CD4-positive, alpha-beta T cell (primary cell): ENCODE data around the gene GON7. TPM values are rescaled to one million over a fixed set of nuclear protein-coding genes. Genes with fewer than 3 reads are reported as not detected.

ENCODE experiments used
- ATAC-seq: fragments of 200-7000 bp; cut with Tn5 transposase; one replicate; pipeline ENCODE4 v1.10.0; 2022; ENCODE audit warnings: mild to moderate bottlenecking; ENCODE audit not compliant: poor library complexity
- CTCF ChIA-PET: fragments of 350-600 bp; sonication (Branson Sonifier 250); formaldehyde crosslinking; loops from one replicate; lab custom pipeline; 2021; ENCODE audit warnings: antibody characterized with exemption, inconsistent platforms; lab: Charles Lee
- POLR2A ChIA-PET: fragments of 350-600 bp; sonication (Branson Sonifier 250); formaldehyde crosslinking; loops from one replicate; lab custom pipeline; 2021; ENCODE audit warnings: antibody characterized with exemption, inconsistent platforms; lab: Charles Lee
- DNase-seq, 14 experiments: peaks; one replicate each; pipeline ENCODE4 v3.0.0-alpha.2; 2013 to 2020; ENCODE audit warnings: mixed read lengths in 2 of 14
- H3K27ac ChIP-seq, 2 donors: one replicate each; pipeline versions ENCODE4 v1.5.1 to v1.7.0; 2013; ENCODE audit warnings: low read length in 2 of 2, low read depth in 1 of 2, mild to moderate bottlenecking in 1 of 2
- H3K27me3 ChIP-seq, 2 experiments: 1 replicate in 1 of 2; 2 replicates in 1 of 2; pipeline versions ENCODE4 v1.6.1 to v1.7.0; 2013; ENCODE audit warnings: low read length in 2 of 2, control low read depth in 1 of 2, mild to moderate bottlenecking in 1 of 2, moderate library complexity in 1 of 2; ENCODE audit not compliant: insufficient read depth in 2 of 2, control insufficient read depth in 1 of 2
- H3K36me3 ChIP-seq: one replicate; pipeline ENCODE4 v1.6.1; 2013; ENCODE audit warnings: low read length, control low read depth; ENCODE audit not compliant: insufficient read depth
- H3K4me1 ChIP-seq: one replicate; pipeline ENCODE4 v1.6.1; 2013; ENCODE audit warnings: low read length, control low read depth; ENCODE audit not compliant: insufficient read depth
- H3K4me3 ChIP-seq: one replicate; pipeline ENCODE4 v1.5.1; 2013; ENCODE audit warnings: mild to moderate bottlenecking, low read length, moderate library complexity
- H3K9me3 ChIP-seq, 2 experiments: 1 replicate in 1 of 2; 2 replicates in 1 of 2; pipeline versions ENCODE4 v1.6.1 to v1.7.0; 2013; ENCODE audit warnings: low read length in 2 of 2, mild to moderate bottlenecking in 2 of 2, control low read depth in 1 of 2, moderate library complexity in 1 of 2; ENCODE audit not compliant: control insufficient read depth in 1 of 2, insufficient read depth in 1 of 2
- H3K27ac Mint-ChIP-seq: one replicate; pipeline ENCODE4 v1.8.0; 2020; ENCODE audit warnings: mixed read lengths
- H3K27me3 Mint-ChIP-seq: one replicate; pipeline ENCODE4 v1.8.0; 2021; ENCODE audit warnings: mixed read lengths
- H3K36me3 Mint-ChIP-seq: one replicate; pipeline ENCODE4 v1.8.0; 2021; ENCODE audit warnings: low read depth, mixed read lengths
- H3K4me1 Mint-ChIP-seq: one replicate; pipeline ENCODE4 v1.8.0; 2021; ENCODE audit warnings: low read depth, mixed read lengths
- H3K4me3 Mint-ChIP-seq: one replicate; pipeline ENCODE4 v1.8.0; 2020; ENCODE audit warnings: mild to moderate bottlenecking, mixed read lengths
- H3K9me3 Mint-ChIP-seq: one replicate; pipeline ENCODE4 v1.8.0; 2020; ENCODE audit warnings: mixed read lengths
- intact Hi-C, 2 experiments: fragments of 100-400 bp; cut with DNase I in 1 of 2; cut with micrococcal nuclease in 1 of 2; formaldehyde crosslinking; loops; one replicate each; pipeline versions ENCODE4 v1.15.1 to v1.9.0; 2023 to 2025; cut with DNase I, micrococcal nuclease
- total RNA-seq, 174 experiments: library from RNA in 2 of 174; stranded (reverse) in 2 of 174; gene quantifications; one replicate each; pipeline ENCODE4 v1.2.3 and lab custom pipeline; 2021 to 2026
- TF ChIP-seq, protein P1 (sequence below): fragments of 200-600 bp; IDR thresholded peaks from one replicate; pipeline ENCODE4 v1.8.0; 2022; ENCODE audit warnings: antibody characterized with exemption, mild to moderate bottlenecking

The GON7 gene
- total RNA-seq, 2 experiments from 2014 or later = 2.3 to 2.4 TPM

DNA sequence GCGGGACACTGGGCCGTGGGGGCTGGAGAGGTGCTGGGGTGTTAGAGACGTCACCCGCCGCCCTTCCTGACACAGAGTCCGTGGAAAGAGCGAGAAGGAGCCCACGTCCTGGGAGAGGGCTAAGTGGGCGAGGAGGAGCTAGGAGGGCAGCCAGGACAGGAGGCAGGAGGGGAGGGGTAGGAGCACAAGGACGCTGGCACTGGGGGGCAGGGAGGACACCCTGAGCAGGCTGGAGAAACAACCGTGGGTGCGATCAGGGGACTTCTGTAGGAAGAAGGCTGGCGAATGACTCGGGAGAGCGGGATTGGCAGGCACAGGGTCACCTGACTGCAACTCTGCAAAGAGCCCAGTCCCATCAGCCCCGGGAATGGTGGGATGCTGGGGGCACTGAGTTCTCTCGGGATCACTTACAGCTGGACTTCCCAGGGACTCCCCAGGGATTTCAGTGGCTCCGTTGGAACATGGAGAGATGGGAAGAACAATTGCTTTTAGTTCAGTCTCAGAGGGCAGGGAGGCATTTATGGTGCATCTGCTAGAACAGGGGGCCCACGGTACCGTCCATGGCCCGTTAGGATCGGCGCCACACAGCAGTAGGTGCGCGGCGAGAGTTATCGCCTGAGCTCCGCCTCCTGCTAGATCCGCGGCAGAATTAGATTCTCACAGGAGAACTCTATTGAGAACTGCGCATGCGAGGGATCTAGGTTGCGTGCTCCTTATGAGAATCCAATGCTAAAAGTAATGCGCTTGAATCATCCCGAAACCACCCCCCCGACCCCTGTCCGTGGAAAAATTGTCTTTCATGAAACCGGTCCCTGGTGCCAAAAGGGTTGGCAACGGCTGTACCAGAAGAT is 24.5 kb upstream of the GON7 start:
- Histone ChIP-seq H3K27ac (no peak overlapping the region), H3K4me1 (peaks cover 17% of the 10 kb centered on the region), H3K27me3 (no peaks in the 10 kb centered on the region), H3K36me3 (peaks cover 20% of the 10 kb centered on the region), H3K4me3 (peak overlapping the region; percentile 12), H3K9me3 (peaks cover 0 to 12% of the 10 kb centered on the region in 2 experiments)
- CTCF ChIA-PET = no interaction called here
- no peaks in the 10 kb centered on the region for H3K27me3 Mint-ChIP-seq
- POLR2A ChIA-PET = no interaction called here
- peaks cover 31% of the 10 kb centered on the region for H3K36me3 Mint-ChIP-seq
- intact Hi-C loops = loop anchor here in 1 of 2 experiments (5.0 kb wide), 1 partner anchor 661 kb away; no protein-coding TSS in a partner anchor
- no peak overlapping the region for H3K27ac Mint-ChIP-seq
- TF ChIP-seq, protein P1, sequence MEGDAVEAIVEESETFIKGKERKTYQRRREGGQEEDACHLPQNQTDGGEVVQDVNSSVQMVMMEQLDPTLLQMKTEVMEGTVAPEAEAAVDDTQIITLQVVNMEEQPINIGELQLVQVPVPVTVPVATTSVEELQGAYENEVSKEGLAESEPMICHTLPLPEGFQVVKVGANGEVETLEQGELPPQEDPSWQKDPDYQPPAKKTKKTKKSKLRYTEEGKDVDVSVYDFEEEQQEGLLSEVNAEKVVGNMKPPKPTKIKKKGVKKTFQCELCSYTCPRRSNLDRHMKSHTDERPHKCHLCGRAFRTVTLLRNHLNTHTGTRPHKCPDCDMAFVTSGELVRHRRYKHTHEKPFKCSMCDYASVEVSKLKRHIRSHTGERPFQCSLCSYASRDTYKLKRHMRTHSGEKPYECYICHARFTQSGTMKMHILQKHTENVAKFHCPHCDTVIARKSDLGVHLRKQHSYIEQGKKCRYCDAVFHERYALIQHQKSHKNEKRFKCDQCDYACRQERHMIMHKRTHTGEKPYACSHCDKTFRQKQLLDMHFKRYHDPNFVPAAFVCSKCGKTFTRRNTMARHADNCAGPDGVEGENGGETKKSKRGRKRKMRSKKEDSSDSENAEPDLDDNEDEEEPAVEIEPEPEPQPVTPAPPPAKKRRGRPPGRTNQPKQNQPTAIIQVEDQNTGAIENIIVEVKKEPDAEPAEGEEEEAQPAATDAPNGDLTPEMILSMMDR = no peak
- DNase-seq (peak in 1 of 14 experiments; percentile 4), ATAC-seq (no peak)
- peaks cover 11% of the 10 kb centered on the region for H3K4me1 Mint-ChIP-seq
- H3K9me3 Mint-ChIP-seq = no peaks in the 10 kb centered on the region
- H3K4me3 Mint-ChIP-seq = peak overlapping the region; percentile 39

DNA sequence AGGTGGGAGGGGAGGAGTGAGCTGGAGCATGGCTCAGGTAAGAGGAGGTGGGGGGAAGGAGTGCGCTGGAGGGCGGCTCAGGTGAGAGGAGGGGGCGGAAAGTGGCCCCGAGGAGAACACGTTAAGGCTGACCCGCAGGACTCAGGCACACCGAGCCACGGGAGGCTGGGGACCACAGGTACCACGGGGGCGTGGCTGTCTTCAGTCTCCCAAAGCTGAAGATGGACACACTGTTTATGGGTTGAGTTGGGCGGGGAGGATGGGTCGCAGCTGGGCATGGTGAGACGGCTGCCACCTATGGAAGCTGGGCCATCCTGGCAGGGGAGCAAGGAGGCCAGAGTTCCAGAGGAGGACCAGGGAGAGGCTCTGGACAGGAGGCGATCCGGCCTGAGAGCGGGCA is 23.7 kb upstream of the GON7 start:
- ChIA-PET POLR2A (no interaction called here), CTCF (no interaction called here)
- no peaks in the 10 kb centered on the region for H3K27me3 Mint-ChIP-seq
- intact Hi-C loops = loop anchor here in 1 of 2 experiments (5.0 kb wide), 1 partner anchor 662 kb away; no protein-coding TSS in a partner anchor
- H3K36me3 ChIP-seq = peaks cover 20% of the 10 kb centered on the region
- H3K36me3 Mint-ChIP-seq = peaks cover 39% of the 10 kb centered on the region
- peaks cover 0 to 12% of the 10 kb centered on the region in 2 experiments for H3K9me3 ChIP-seq
- DNase-seq (no peak), ATAC-seq (no peak)
- H3K4me3 ChIP-seq = no peak overlapping the region
- H3K4me1 Mint-ChIP-seq = peaks cover 11% of the 10 kb centered on the region
- TF ChIP-seq, protein P1 = no peak
- no peak overlapping the region for H3K27ac ChIP-seq
- H3K4me1 ChIP-seq = peaks cover 17% of the 10 kb centered on the region
- H3K27ac Mint-ChIP-seq = no peak overlapping the region
- H3K27me3 ChIP-seq = no peaks in the 10 kb centered on the region
- peak overlapping the region; percentile 39 for H3K4me3 Mint-ChIP-seq
- H3K9me3 Mint-ChIP-seq = no peaks in the 10 kb centered on the region

DNA sequence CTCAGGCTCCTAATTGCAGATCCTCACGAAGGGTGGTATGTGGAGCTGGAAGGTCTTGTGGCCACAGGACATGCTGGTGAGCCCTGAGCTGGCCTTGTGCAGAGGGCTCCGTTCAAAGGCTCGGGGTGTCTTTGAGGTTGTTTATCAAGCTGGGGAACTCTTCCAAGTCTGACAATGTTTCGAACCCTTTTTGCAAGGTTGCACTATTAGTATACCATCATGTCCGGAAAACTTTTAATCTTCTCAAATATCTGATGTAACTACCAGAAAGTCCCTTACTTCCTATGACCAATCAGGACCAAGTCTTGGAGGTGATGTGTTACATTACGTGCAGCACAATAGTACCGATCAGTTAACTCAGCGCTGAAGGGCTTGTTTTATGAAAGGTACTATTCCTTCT is 21.7 kb upstream of the GON7 start:
- H3K36me3 ChIP-seq = peaks cover 28% of the 10 kb centered on the region
- H3K27ac ChIP-seq = no peak overlapping the region
- ChIA-PET POLR2A (no interaction called here), CTCF (no interaction called here)
- Mint-ChIP-seq H3K9me3 (no peaks in the 10 kb centered on the region), H3K4me1 (peaks cover 11% of the 10 kb centered on the region), H3K4me3 (no peak overlapping the region), H3K36me3 (peaks cover 57% of the 10 kb centered on the region), H3K27me3 (no peaks in the 10 kb centered on the region), H3K27ac (no peak overlapping the region)
- H3K4me3 ChIP-seq = no peak overlapping the region
- ATAC-seq (no peak), DNase-seq (no peak)
- no peaks in the 10 kb centered on the region for H3K27me3 ChIP-seq
- H3K9me3 ChIP-seq = peaks cover 0 to 12% of the 10 kb centered on the region in 2 experiments
- intact Hi-C loops = no loop called here
- TF ChIP-seq, protein P1 = no peak
- peaks cover 17% of the 10 kb centered on the region for H3K4me1 ChIP-seq
